CD4-positive, alpha-beta T cell treated with Interleukin-4 for 4 hours (primary cell): ENCODE measurements around the gene HRCT1.
A peak's percentile ranks its signal among the peaks of the same experiment; 100 is the strongest.
"Not testable (repeated sequence)": the region's sequence is repeated elsewhere in the genome, so short reads cannot be mapped to it uniquely, and the experiment has no call there.

Experiments
- DNase-seq: peaks from one replicate; pipeline ENCODE4 v3.0.0-alpha.2; 2020

The HRCT1 gene

DNA sequence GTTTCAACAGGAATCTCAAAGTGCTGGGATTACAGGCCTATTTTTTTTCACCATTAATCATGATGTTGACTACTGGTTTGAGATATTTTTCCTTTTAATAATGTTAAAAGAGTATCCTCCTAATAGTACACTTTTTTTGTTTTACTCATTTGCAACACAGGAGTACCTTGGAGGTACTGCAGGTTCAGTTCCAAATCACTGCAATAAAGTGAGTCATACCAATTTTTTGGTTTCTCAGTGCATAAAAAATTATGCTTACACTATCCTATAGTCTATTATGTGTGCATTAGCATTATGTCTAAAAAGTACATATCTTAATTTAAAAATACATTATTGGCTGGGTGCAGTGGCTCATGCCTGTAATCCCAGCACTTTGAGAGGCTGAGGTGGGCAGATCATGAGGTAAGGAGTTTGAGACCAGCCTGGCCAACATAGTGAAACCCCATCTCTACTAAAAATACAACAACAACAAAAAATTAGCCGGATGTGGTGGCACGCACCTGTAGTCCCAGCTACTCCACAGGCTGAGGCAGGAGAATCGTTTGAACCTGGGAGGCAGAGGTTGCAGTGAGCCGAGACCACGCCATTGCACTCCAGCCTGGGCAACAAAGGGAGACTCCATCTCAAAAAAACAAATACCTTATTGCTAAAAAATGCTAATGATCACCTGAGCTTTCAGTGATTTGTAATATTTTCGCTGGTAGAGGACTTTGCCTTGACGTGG is 8.5 kb upstream of the HRCT1 start:
- DNase-seq: not testable (repeated sequence)

GRCh38 chr9:35898337-35898736 is 7.7 kb upstream of the HRCT1 start:
- no peak for DNase-seq

DNA sequence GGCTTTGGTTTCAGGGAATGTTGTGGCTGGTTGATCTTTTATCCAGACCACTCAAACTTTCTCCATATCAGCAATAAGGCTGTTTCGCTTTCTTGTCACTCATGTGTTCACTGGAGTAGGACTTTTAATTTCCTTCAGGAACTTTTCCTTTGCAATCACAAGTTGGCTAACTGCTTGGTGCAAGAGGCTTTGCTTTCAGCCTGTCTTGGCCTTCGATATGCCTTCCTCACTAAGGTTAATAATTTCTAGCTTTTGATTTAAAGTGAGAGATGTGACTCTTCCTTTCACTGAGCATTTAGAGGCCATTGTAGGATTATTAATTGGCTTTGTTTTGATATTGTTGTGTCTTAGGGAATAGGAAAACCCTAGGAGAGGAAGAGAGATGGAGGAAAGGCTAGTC is 7.0 kb upstream of the HRCT1 start:
- no peak for DNase-seq

- DNase-seq: peak; percentile 72
These were observed 3.0 kb upstream of the HRCT1 start for GRCh38 chr9:35903049-35903448.

GRCh38 chr9:35904338-35904737 is 1.7 kb upstream of the HRCT1 start:
- DNase-seq: no peak

- no peak for DNase-seq
These were observed 786 bp upstream of the HRCT1 start for GRCh38 chr9:35905051-35905781.

- no peak for DNase-seq
These were observed 1.1 kb downstream of the HRCT1 start for GRCh38 chr9:35906923-35907699.

- peak; percentile 8 for DNase-seq
These were observed 1.9 kb downstream of the HRCT1 start for GRCh38 chr9:35907711-35908503.

- no peak for DNase-seq
These were observed 2.6 kb downstream of the HRCT1 start for GRCh38 chr9:35908504-35909125.

DNA sequence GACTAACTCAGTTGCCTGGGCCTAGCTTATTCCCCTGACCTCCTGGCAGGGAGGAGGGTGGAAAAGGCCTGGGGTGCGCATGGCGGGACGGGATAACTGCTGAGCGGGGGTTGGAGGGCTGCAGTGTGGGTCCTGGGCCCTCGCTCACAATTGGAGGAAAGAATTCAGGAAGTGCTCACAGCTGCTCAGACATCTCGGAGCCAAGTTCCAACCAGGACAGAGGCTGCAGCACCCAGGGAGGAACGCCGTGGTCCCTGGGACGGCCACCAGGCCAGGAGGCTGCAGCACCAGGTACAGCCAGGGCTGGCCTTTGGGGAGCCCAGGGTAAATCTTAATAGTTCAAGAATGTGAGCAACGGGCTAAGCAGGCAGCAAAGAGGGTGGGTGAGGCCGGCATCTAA is 3.3 kb downstream of the HRCT1 start, which contains the start of gene SPAAR:
Gene SPAAR, plus strand, starts transcription at position 217 of the 400 bp plus-strand sequence. CDS start 974 bp downstream, outside the sequence.
- DNase-seq: no peak

- DNase-seq: no peak
These were observed 3.9 kb downstream of the HRCT1 start for GRCh38 chr9:35909687-35910612.

DNA sequence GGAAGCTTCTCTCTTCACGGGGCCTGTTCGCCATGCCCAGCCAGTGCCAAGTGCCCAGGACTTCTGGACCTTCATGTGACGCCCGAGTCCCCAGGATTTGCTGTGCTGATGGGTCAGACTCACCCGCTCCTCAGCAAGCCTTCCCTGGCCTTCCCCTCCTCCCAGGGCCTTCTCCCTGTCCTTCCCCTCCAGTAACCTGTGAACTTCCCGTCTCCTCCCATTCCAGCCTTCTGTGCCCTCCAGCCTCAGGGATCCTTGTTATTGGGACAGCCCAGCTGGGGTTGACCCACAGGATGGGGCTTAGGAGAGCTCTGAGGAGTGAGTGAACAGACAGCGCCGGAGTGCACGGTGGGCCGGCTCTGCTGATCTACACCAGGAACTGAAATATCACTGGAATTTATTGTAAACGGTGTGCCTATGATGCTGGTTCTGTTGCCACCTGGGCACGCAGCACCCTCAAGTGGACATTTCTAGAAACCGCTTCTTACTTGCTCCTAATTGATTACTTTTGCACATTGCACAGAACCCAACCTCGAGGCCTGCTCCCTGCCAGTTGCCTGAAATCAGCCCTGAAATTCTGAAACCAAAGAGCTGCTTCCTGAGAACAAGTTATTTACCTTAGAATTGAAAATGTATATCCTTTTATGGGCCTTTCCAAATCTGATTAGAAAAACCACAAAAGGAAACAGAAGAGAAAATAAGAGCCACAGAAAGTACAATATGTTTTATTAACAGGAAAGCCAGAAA is 4.8 kb downstream of the HRCT1 start:
- peak; percentile 81 for DNase-seq

GRCh38 chr9:35911690-35912089 is 5.7 kb downstream of the HRCT1 start:
- no peak for DNase-seq

- DNase-seq: no peak
These were observed 6.9 kb downstream of the HRCT1 start for GRCh38 chr9:35912791-35913400.

- not testable (repeated sequence) for DNase-seq
These were observed 7.4 kb downstream of the HRCT1 start for GRCh38 chr9:35913429-35913828.

GRCh38 chr9:35914301-35914807 is 8.4 kb downstream of the HRCT1 start:
- no peak for DNase-seq

DNA sequence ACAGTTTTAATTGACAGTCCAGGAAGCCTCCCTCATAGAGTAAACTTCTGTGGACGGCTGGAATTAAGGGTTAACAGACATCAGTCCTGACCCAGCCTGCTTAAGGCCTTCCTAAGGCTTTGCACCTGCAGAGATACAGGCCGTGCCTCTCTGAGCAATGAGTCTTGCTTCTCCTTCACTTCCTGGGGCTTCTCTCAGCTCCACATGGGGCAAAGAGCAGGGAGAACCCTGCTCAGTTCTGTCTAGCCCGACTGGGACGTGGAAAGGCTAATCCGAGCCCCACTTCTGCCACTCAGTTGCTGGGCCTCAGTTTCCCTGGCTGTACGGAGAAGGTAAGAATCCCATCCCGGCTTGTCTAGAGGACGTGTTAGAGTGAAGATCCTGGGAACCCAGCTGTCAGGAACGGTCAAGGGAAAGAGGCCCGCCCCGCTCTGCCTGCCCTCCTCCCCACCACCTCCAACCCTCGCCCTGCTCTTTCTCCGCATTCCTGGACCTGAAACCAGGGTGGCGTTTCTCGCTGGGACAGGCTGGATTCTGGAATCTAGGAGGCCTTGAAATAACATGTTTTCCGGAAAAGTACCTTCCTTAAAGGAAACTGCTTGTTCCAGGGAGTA is 9.8 kb downstream of the HRCT1 start:
- no peak for DNase-seq

GRCh38 chr9:35917261-35917660 is 11.3 kb downstream of the HRCT1 start:
- no peak for DNase-seq

DNA sequence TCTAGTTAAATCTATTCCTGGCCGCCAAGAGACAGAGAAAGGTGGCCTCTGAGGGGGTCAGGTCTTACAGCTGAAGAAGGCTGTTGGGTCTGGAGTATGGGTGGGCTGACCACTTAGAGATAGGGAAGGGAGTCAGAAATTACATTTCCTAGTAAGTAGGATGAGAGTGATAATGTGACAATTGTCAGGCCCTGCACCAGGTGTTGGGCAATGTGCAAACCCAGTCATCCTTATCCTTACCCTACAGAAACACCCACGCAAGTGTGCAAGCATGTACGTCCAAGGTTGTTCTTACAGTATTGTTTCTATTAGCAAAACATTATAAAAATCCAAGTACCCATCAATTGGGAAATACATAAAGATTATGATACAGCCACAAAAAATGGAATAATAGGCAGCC is 12.8 kb downstream of the HRCT1 start:
- DNase-seq: no peak
